ENCODE measurements around the gene ETV2. TPM values are rescaled to one million over a fixed set of nuclear protein-coding genes. Genes with fewer than 3 reads are reported as not detected.

ETV2 gene
- polyA plus RNA-seq, 2 of the 4 experiments (the other 2 are of a cell fraction) = 0.36 to 1.3 TPM

GRCh38 chr19:35642798-35643254 is 1.3 kb downstream of the ETV2 start:
- Histone ChIP-seq H3K4me2 (peak overlapping the region; percentile 98), H3K27ac (peak overlapping the region; percentile 75 to 89), H3K4me3 (peak overlapping the region; percentile 61), H3K9me3 (no peaks in the 10 kb centered on the region), H3K4me1 (peaks cover 18% of the 10 kb centered on the region; the same call in 2 of the 3 replicates)
- FAIRE-seq (no peak), ATAC-seq (no peak), DNase-seq (ENCODE audit: low read depth in 1 of 2, low spot score in 1 of 2) (no peak)
- WGBS (ENCODE audit: missing lambda C conversion rate) = 60% methylated on average over 13 of the region's 15 CpGs
- TF ChIP-seq MAZ (IDR thresholded peaks at IDR 0.05; ENCODE audit: borderline replicate concordance, low read depth, low read length) = no peak
- TF ChIP-seq HOXA7 (CRISPR knock-in tag; IDR thresholded peaks at IDR 0.05) = no peak
- TF ChIP-seq ZSCAN20 (CRISPR knock-in tag; IDR thresholded peaks at IDR 0.05) = no peak
- no peak for TF ChIP-seq TP53 (CRISPR knock-in tag; IDR thresholded peaks at IDR 0.05)
- TF ChIP-seq RARB (CRISPR knock-in tag; IDR thresholded peaks at IDR 0.05) = no peak
- TF ChIP-seq KDM1A (IDR thresholded peaks at IDR 0.05; ENCODE audit: low read depth) = no peak
- TF ChIP-seq CEBPB (IDR thresholded peaks at IDR 0.05) = no peak
- TF ChIP-seq HOXB13 (CRISPR knock-in tag; IDR thresholded peaks at IDR 0.05; ENCODE audit: low read depth) = no peak
- no peak for TF ChIP-seq HDAC2 (IDR thresholded peaks at IDR 0.05)
- TF ChIP-seq EP300 (IDR thresholded peaks at IDR 0.05) = no peak
- no peak for TF ChIP-seq RCOR1 (IDR thresholded peaks at IDR 0.05; ENCODE audit: low read depth, low read length)
- TF ChIP-seq PHF8 (IDR thresholded peaks at IDR 0.05; ENCODE audit: borderline replicate concordance, low read depth) = no peak
- no peak for TF ChIP-seq E2F6 (IDR thresholded peaks at IDR 0.05; ENCODE audit: borderline replicate concordance, low read depth)
- no peak for TF ChIP-seq RAD21 (conservative IDR thresholded peaks at IDR 0.05 in 1 of 2, IDR thresholded peaks at IDR 0.05 in 1 of 2)
- TF ChIP-seq HEYL (CRISPR knock-in tag; IDR thresholded peaks at IDR 0.05) = no peak
- TF ChIP-seq BHLHE40 (IDR thresholded peaks at IDR 0.05; ENCODE audit: low read depth, low read length) = no peak
- ChIA-PET CTCF (interaction anchor here (0.6 to 4.2 kb wide), 14 partner anchors 14 to 169 kb away, joined by 3 to 28 read pairs (median 4); partner anchors contain the start of genes HAUS5, RBM42 and U2AF1L4), POLR2A (interaction anchor here (0.5 to 1.6 kb wide), 5 partner anchors 10 to 39 kb away, joined by 3 to 6 read pairs (median 4); no protein-coding TSS in a partner anchor)

- Histone ChIP-seq H3K4me3 (peak overlapping the region; percentile 61), H3K4me2 (peak overlapping the region; percentile 98), H3K27ac (peak overlapping the region; percentile 75 to 89), H3K4me1 (peaks cover 18% of the 10 kb centered on the region; the same call in 2 of the 3 replicates), H3K9me3 (no peaks in the 10 kb centered on the region)
- ChIA-PET POLR2A (interaction anchor here (0.5 to 2.2 kb wide), 14 partner anchors 9 to 105 kb away, joined by 3 to 10 read pairs (median 4); partner anchors contain the start of genes HAUS5, LIN37, PSENEN and RBM42), CTCF (interaction anchor here (0.6 to 4.2 kb wide), 21 partner anchors 8 to 323 kb away, joined by 3 to 28 read pairs (median 4); partner anchors contain the start of genes HAUS5, RBM42 and U2AF1L4)
- WGBS (ENCODE audit: missing lambda C conversion rate) = 2% methylated on average over 38 of the region's 69 CpGs
- FAIRE-seq (no peak), ATAC-seq (peak; percentile 61 to 75), DNase-seq (ENCODE audit: low read depth in 1 of 2, low spot score in 1 of 2) (peak; percentile 94 to 99)
- TF ChIP-seq HOXB5 (CRISPR knock-in tag; IDR thresholded peaks at IDR 0.05) = peak; percentile 62; the same call in 1 of the 2 replicates
- TF ChIP-seq RCOR1 (IDR thresholded peaks at IDR 0.05; ENCODE audit: low read depth, low read length) = no peak
- TF ChIP-seq EP300 (IDR thresholded peaks at IDR 0.05) = no peak
- no peak for TF ChIP-seq CTCF (IDR thresholded peaks at IDR 0.05)
- TF ChIP-seq PHF8 (IDR thresholded peaks at IDR 0.05; ENCODE audit: borderline replicate concordance, low read depth) = peak; percentile 90
- peak; percentile 75; the same call in 1 of the 2 replicates for TF ChIP-seq TP53 (CRISPR knock-in tag; IDR thresholded peaks at IDR 0.05)
- TF ChIP-seq CHD2 (IDR thresholded peaks at IDR 0.05; ENCODE audit: low read length, partially characterized antibody) = peak; percentile 48
- peak; percentile 90 to 97 for TF ChIP-seq JUN (IDR thresholded peaks at IDR 0.05)
- TF ChIP-seq BCL3 (IDR thresholded peaks at IDR 0.05) = peak; percentile 87; the same call in 2 of the 3 replicates
- TF ChIP-seq MYC (IDR thresholded peaks at IDR 0.05; ENCODE audit: borderline replicate concordance, low read length) = peak; percentile 46; the same call in 1 of the 2 replicates
- peak; percentile 94 for TF ChIP-seq E2F6 (IDR thresholded peaks at IDR 0.05; ENCODE audit: borderline replicate concordance, low read depth)
- no peak for TF ChIP-seq ZSCAN20 (CRISPR knock-in tag; IDR thresholded peaks at IDR 0.05)
- TF ChIP-seq HMGXB4 (CRISPR knock-in tag; IDR thresholded peaks at IDR 0.05; ENCODE audit: borderline replicate concordance) = no peak; the same call in 1 of the 2 replicates
- TF ChIP-seq ZC3H11A (IDR thresholded peaks at IDR 0.05) = no peak
- peak; percentile 91 for TF ChIP-seq GATA3 (IDR thresholded peaks at IDR 0.05; ENCODE audit: borderline replicate concordance)
- peak; percentile 25; the same call in 1 of the 2 replicates for TF ChIP-seq MAZ (IDR thresholded peaks at IDR 0.05; ENCODE audit: borderline replicate concordance, low read depth, low read length)
- peak; percentile 96 for TF ChIP-seq MAX (IDR thresholded peaks at IDR 0.05)
- TF ChIP-seq RAD21 (conservative IDR thresholded peaks at IDR 0.05 in 1 of 2, IDR thresholded peaks at IDR 0.05 in 1 of 2) = 0 out of 5 replicates have a peak, but pooled peaks of 1 of the 2 experiments have one; percentile 19
Measured at GRCh38 chr19:35643255-35644205, 2.0 kb downstream of the ETV2 start.

Data from A549 (cell line).